CD4-positive, alpha-beta T cell treated with Interleukin-6 at 100 ng/mL for 8 hours (primary cell): ENCODE data around the gene HOXA10.

Experiments
- DNase-seq: peaks from one replicate; pipeline ENCODE4 v3.0.0-alpha.2; 2020; ENCODE audit warnings: mixed read lengths, low spot score

Gene HOXA10

DNA sequence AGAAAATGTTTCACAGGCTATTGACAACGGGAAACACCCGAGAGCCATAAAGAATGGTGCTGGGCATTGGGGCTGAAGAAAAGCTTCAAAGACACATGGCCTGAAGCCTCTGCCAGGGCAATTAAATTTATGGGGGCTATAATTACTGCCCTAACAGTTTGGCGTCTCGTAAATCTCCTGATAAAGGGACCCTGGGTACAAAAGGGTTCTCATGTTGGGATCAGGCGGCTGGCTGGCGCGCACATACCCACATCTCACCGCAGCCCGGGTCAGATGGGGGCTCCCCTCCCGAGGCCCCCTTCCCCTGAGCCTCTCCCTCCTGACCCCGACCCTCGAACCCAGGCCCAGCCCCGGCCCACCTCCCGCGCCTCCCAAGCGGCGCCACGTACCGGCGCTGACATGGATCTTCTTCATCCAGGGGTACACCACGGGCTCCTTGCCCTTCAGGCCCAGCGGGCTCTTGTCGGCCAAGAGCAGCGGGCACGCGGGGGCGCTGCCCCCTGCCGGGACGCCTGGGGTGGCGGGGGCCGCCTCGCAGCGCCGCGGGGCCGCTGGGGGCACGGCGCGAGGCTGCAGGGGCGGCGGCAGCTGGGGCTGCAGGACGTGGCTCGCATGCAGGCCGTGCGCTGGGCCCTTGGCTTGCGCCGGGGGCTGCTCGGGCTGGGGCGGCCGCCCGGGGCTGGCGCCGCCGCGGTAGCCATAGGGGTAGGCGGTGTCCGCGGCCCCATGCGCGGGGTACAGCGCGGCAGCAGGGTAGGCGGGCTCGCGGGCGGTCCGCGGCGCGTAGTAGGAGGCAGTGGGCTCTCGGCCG is 44.2 kb downstream of the HOXA10 start:
- DNase-seq: no peak

DNA sequence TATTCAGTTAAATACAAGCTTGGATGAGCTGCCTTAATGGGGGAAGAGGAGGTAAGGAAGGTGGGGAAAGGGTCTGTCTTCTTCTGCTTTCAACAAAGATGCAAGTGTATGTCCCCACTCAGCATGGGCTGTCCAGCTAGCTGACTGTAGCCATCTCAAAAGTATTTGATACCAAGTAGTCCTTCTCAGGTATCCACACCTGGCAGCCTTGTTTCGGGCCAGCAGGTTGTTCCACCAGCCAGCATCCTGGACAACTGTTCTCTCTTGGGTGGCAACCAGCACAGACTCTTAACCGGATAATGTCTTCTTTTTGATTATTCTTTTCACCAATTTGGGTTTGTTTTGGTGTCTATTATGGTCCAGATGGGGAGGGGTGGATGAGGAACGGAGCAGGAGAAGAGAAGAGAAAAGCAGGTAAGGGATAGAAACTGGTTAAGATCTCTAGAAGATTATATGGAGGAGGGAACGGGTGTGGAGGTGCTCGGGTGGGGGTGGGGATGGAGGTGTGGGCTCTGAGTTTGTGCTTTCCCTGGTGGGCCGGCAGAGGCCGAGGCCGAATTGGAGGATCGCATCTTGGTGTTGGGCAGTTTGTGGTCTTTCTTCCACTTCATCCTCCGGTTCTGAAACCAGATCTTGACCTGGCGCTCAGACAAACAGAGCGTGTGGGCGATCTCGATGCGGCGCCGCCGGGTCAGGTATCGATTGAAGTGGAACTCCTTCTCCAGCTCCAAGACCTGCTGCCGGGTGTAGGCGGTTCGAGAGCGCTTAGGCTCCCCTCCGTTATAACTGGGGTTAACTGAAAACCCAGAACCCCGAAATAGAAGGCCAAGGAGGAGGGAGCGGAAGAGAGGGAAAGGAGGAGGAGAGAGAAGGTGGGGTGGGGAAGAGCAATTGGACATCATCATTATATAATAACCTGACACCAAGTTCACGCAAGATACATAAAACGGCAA is 45.1 kb downstream of the HOXA10 start:
- no peak for DNase-seq

DNA sequence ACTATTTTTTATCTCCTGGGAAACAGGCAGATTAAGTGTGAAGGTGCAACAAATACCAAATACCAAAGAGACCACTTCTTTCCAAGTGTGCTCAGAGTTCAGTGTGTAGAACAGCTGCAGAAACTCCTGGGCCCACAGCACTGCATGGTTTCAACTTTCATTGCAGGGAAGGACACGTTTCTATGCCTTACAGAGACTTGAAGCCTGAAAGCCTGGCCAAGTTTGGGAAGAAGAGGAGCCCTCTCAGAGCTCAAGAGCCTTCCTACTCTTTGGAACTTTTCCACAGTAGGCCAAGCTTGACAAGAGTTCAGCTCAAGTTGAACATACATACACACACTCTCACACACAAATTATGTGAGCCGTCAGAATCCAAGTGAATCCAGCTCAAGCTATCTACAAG is 46.1 kb downstream of the HOXA10 start:
- no peak for DNase-seq

DNA sequence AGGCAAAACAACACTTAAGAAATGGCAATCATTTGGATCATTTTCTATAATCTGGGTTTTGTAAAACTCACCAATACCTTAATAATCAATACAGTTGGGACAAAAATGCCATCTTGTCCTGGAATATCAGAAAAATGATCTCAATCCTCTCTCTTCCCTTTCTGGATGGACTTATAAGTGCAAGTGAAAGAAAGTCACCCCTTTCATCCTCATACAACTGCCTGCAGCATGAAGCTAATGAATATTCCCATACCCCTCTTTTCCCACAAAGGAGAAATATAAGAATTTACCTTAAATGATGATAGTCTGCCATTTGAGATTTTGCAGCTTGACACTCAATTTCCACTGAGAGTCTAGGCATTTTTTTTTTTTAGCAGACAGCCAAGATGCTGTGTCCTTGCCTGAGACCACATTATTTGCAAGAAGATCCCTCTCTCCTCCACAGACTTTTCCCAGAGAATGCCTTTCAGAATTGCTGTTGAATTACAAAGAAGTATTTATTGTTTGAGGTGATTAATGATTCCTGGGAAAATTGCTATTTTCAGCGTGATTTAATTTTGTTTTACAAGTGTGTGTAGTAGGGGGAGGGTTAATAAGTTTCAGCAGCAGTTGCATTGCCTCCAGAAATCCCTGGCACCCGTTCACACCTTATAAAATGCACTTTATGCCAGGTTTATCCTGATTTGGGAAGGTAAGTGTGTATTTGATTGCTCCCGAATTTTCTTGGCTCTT is 47.4 kb downstream of the HOXA10 start:
- no peak for DNase-seq

DNA sequence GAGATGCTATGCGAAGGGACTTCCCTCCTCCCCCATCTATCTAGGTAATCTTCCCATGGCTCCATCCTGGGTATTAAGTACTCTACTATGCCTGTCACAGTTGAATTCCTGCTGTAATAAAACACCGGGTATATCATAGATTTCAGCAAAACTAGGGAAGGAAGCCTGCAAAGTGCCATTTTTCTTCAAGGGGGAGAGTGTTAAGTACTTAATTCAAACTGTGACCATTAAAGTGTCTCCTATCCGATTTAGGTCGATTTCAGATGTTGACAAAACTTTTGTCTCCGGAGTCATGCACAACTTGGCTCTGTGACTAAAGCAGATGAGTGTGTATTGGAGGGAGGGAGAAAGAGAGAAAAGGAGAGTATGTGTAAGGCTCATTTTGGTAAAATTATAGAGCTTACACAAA is 48.1 kb downstream of the HOXA10 start:
- no peak for DNase-seq

DNA sequence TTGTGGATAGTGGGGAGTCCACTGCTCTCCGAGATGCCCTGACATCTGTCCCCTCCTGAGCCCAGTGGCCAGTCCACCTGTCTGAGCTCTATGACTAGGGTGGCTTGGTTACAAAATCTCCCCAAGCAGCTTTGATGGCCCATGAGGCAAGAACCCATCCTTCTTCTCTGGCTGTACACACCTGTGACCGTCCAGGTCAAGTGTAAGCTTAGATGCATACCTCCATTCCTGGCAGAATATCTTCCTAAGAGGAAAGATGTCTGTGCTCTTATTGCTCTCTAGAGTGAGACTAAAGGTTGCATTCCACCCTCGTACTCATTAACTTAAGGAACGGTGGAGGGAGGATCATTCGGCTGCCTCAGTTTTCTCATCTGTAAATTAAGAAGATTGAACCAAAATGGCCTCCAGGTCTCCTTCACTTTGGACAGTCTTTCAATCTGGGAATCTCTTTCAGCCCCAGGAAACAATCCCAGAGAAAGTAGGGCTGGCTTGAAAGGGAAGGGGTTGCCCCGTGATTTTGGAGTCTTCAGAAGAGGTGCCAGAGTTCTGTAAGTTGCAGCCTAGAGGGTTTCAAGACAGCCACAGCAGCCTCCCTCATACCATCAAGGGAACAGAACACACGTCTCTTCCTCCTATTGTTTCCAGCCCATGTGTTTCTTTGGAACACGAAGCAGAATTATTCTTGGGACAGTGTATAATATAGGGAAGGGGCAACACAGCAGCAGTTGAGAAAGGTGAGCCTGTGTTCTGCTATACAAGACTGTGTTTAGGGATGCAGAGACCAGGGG is 49.0 kb downstream of the HOXA10 start:
- DNase-seq: no peak

DNA sequence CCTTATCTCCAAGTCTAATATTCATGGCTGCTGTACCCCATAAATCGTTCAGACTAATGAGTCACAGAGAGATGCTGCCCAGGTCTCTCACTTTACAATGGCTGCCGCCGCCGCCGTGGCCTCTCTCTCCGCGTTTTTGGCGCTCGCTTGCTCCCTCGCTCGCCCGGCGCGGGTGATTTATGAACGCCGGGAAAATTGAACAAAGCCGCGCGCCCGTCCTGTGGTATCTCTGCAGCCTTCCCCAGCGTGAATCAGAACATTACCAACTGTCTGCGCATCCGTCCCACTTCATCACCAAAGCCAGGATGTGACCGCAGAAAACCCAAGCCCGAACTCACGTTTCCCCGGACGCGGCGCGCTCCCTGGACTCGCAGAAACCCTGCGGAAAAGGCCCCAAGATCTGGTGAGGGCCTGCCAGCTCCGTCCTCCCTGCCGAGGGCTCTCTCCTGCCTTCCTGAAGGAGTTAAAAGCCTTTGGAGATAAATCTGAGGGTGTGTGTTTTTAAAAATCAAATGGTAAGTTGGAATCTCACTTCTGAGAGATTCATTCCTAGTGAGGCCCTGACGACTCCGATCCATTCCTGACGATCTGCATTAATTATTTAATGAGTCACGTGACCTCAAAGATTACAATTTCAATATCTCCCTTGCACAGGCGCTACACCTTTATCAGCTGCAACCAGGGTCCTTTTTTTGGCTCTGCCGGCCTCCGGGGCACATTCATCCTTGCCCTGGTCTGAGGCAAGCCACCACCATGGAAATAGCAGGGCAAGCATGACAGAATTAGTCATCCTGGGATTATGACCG is 49.8 kb downstream of the HOXA10 start:
- no peak for DNase-seq

DNA sequence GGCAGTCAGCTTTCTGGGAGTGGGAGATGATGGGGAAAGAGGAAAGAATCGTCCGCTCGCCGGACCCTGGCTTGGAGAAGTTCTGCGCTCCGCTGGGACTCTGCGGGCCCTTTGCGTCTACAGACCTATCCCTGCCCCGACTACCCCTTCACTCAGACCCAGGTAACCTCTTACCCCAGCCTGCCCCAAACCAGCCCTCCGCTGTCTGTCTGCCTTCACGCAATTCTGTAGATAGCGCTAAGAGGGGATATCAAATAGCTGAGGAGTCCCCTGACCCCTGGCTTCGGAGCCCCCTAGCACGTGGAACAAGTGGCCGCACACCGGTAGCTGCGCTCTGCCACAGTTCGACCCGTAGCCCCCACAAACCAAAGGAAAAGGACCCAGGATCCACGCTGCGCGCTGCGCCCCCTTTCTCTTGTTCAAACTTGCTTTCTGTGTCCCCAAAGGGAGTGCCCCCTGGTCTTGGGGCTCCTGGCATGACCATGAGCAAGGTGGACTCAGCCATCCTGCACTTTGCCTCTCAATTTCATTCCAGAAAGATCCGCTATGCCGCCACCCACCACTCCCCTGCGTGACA is 50.6 kb downstream of the HOXA10 start:
- no peak for DNase-seq

DNA sequence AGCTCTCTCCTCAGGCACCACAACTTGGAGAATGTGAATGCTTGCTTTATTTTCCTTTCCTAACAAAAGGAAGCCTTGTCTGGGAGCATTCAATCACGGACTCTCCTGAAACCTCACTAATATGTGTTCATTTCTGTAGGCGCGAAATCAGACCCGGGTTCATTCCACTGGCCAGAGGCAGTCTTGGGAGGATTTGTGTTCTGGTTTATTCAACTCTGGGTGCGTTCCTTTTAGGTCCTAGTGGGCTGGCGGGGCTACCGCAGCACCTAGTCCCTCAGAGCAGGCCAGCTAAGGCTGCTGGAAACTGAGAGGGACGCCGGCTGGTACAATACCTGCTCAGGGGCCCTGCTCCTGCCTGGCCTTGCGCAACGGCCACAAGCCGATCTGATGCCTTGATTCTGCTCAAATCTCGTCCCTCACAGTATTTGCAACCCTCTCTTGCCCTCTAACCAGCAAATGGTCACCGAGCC is 51.1 kb downstream of the HOXA10 start:
- no peak for DNase-seq

DNA sequence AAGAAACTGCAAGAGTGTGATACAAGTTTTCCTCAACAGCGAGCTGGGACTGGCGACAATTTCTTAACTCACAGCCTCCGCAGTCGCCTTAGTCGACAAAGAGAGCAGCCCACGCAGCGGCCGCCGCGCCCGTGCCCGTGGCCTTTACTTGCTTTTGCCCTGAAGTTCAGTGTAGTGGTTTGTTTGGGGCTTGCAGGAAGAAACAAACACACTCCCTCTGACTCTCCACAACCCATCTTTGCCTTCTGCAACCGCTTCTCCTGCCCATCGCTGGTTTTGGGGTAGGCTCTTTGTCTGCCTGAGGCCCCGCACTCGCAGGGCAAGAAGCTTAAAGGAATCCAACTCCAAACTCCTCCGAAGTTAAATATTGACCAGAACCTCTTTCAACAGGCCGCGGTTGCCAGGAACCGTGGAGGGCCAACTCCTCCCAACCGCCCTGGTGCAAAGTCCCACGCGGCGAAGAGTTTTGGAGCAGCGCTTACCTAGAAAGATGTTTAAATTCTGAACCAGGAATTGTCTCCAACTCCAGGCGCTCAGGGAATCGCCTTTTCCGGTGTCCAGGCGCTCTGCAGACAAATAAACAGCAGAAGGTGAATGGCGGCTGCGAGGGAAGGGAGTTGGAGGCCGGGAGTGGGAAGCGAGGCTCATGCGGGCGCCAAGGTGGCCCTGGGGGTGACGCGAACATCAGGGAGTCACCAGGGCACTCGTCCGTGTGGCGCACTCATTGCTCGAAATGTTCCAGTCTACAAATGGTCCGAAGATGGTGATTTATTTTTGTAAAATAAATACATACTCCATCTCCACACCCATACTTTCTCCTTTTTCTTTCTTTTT is 51.8 kb downstream of the HOXA10 start:
- DNase-seq: no peak

DNA sequence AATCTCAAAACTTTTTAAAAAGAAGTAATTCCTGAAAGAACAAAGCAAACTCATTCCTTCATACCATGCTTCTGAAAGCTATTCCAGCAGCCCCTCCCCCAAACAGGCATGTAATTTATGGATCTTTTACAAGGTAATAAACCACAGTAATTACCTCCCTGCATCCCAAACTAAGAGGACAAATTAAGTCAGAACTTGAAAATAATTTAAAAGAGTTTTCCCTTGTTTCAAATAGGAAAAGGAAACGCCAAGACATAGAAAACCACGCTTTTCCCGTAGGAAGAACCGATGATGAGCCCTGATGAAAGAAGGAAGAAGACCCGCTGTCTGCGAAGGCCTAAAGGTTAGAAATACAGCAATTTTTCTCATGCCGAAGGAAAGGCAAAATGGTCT is 52.4 kb downstream of the HOXA10 start:
- no peak for DNase-seq
